Measurements from ENCODE around the gene CDH4. TPM values are rescaled to one million over a fixed set of nuclear protein-coding genes. Genes with fewer than 3 reads are reported as not detected.

CDH4 gene
- total RNA-seq, 4 donors from 2014 or later = not detected

- H3K27ac ChIP-seq = no peak overlapping the region
- H3K36me3 ChIP-seq = no peaks in the 10 kb centered on the region
- in situ Hi-C loops (cut with MboI; ENCODE audit: low pct_ligation_motif_present in 1 of 4, low pct_unique_long_range_greater_than_20kb in 1 of 4, low sequenced_read_pairs in 3 of 4) (no loop called here), intact Hi-C loops (cut with DNase I; ENCODE audit: low total_unique reads) (no loop called here)
- no peak for TF ChIP-seq POLR2A (IDR thresholded peaks at IDR 0.05)
- TF ChIP-seq POLR2AphosphoS5 (IDR thresholded peaks at IDR 0.05) = no peak
- no peak for TF ChIP-seq CTCF (IDR thresholded peaks at IDR 0.05)
- TF ChIP-seq EP300 (IDR thresholded peaks at IDR 0.05; ENCODE audit: low read depth) = no peak
- no peak overlapping the region for H3K4me3 ChIP-seq
- H3K9me3 ChIP-seq = no peaks in the 10 kb centered on the region
- DNase-seq = no peak
- no peaks in the 10 kb centered on the region for H3K4me1 ChIP-seq
- 62 to 80% methylated on average over 4 to 10 of the region's 10 CpGs for whole genome bisulfite sequencing, 2 donors (ENCODE audit: low coverage in 1 of 2)
- H3K27me3 ChIP-seq = no peaks in the 10 kb centered on the region
Measured at GRCh38 chr20:61325718-61326117, 73.7 kb downstream of the CDH4 start.

GRCh38 chr20:61328911-61329558, 77.0 kb downstream of the CDH4 start:
- TF ChIP-seq POLR2AphosphoS5 (IDR thresholded peaks at IDR 0.05) (no peak), CTCF (IDR thresholded peaks at IDR 0.05) (no peak), EP300 (IDR thresholded peaks at IDR 0.05; ENCODE audit: low read depth) (no peak), POLR2A (IDR thresholded peaks at IDR 0.05) (no peak)
- Histone ChIP-seq H3K27ac (no peak overlapping the region), H3K4me3 (no peak overlapping the region), H3K36me3 (no peaks in the 10 kb centered on the region), H3K9me3 (no peaks in the 10 kb centered on the region), H3K27me3 (peaks cover 7% of the 10 kb centered on the region), H3K4me1 (no peaks in the 10 kb centered on the region)
- intact Hi-C loops (cut with DNase I; ENCODE audit: low total_unique reads) = no loop called here
- in situ Hi-C loops (cut with MboI; ENCODE audit: low pct_ligation_motif_present in 1 of 4, low pct_unique_long_range_greater_than_20kb in 1 of 4, low sequenced_read_pairs in 3 of 4) = no loop called here
- DNase-seq = no peak
- WGBS, 2 donors (ENCODE audit: low coverage in 1 of 2) = 70 to 81% methylated on average over 7 to 17 of the region's 17 CpGs

- TF ChIP-seq POLR2A (IDR thresholded peaks at IDR 0.05) (no peak), EP300 (IDR thresholded peaks at IDR 0.05; ENCODE audit: low read depth) (no peak), POLR2AphosphoS5 (IDR thresholded peaks at IDR 0.05) (no peak), CTCF (IDR thresholded peaks at IDR 0.05) (no peak)
- DNase-seq = no peak
- Histone ChIP-seq H3K9me3 (no peaks in the 10 kb centered on the region), H3K4me3 (no peak overlapping the region), H3K27ac (no peak overlapping the region), H3K4me1 (no peaks in the 10 kb centered on the region), H3K27me3 (peaks cover 7% of the 10 kb centered on the region), H3K36me3 (no peaks in the 10 kb centered on the region)
- WGBS, 2 donors (ENCODE audit: low coverage in 1 of 2) = 74 to 86% methylated on average over 7 to 14 of the region's 14 CpGs
- in situ Hi-C loops (cut with MboI; ENCODE audit: low pct_ligation_motif_present in 1 of 4, low pct_unique_long_range_greater_than_20kb in 1 of 4, low sequenced_read_pairs in 3 of 4) = no loop called here
- intact Hi-C loops (cut with DNase I; ENCODE audit: low total_unique reads) = no loop called here
Measured at GRCh38 chr20:61330441-61330840, 78.4 kb downstream of the CDH4 start.

GRCh38 chr20:61331543-61331942, 79.5 kb downstream of the CDH4 start:
- Histone ChIP-seq H3K36me3 (no peaks in the 10 kb centered on the region), H3K4me3 (no peak overlapping the region), H3K27me3 (peaks cover 7% of the 10 kb centered on the region), H3K27ac (no peak overlapping the region), H3K4me1 (no peaks in the 10 kb centered on the region), H3K9me3 (no peaks in the 10 kb centered on the region)
- DNase-seq = no peak
- WGBS, 2 donors (ENCODE audit: low coverage in 1 of 2) = 81% methylated on average over 11 of the region's 11 CpGs; no CpG with 5 or more reads in 1 of the 2 donors
- intact Hi-C loops (cut with DNase I; ENCODE audit: low total_unique reads) = no loop called here
- TF ChIP-seq EP300 (IDR thresholded peaks at IDR 0.05; ENCODE audit: low read depth) (no peak), POLR2A (IDR thresholded peaks at IDR 0.05) (no peak), CTCF (IDR thresholded peaks at IDR 0.05) (no peak), POLR2AphosphoS5 (IDR thresholded peaks at IDR 0.05) (no peak)
- in situ Hi-C loops (cut with MboI; ENCODE audit: low pct_ligation_motif_present in 1 of 4, low pct_unique_long_range_greater_than_20kb in 1 of 4, low sequenced_read_pairs in 3 of 4) = no loop called here
